SK-N-SH (cell line): ENCODE measurements around the gene KIAA0513. TPM values are rescaled to one million over a fixed set of nuclear protein-coding genes. Genes with fewer than 3 reads are reported as not detected.

Experiments
- CTCF ChIA-PET: fragments of 300-600, 350-600 bp; formaldehyde crosslinking; extraction: SDS; loops from one replicate; lab custom pipeline; 2021; lab: Yijun Ruan, JAX
- POLR2A ChIA-PET: fragments of 350-600 bp; sonication (Branson Sonifier 250); formaldehyde crosslinking; extraction: SDS; loops from one replicate; lab custom pipeline; 2020; ENCODE audit warnings: antibody characterized with exemption, inconsistent platforms; lab: Yijun Ruan, JAX
- DNase-seq: peaks from one replicate; pipeline ENCODE4 v3.0.0; 2012
- H2AFZ ChIP-seq: fragments of 200-600 bp; sonication (generic); 2 replicates; pipeline ENCODE4 v1.8.1; 2016; ENCODE audit warnings: antibody characterized with exemption, mild to moderate bottlenecking, low read depth
- H3F3A ChIP-seq: fragments of 200-600 bp; sonication (generic); replicated peaks from 2 replicates; pipeline ENCODE3; 2016; ENCODE audit warnings: antibody characterized with exemption, mild to moderate bottlenecking; ENCODE audit not compliant: insufficient read depth
- H3K27ac ChIP-seq, 2 experiments: fragments of 200-500 bp in 1 of 2; fragments of 200-600 bp in 1 of 2; sonication (Bioruptor generic) in 1 of 2; sonication (generic), shearing (Covaris generic) in 1 of 2; 2 replicates each; pipeline versions ENCODE4 v1.5.1 to v1.6.1; 2014 to 2016; ENCODE audit warnings: low read depth in 2 of 2, inconsistent platforms in 1 of 2, low read length in 1 of 2, mild to moderate bottlenecking in 1 of 2, mixed read lengths in 1 of 2
- H3K27me3 ChIP-seq: fragments of 200-600 bp; sonication (generic), shearing (Covaris generic); 2 replicates; pipeline ENCODE4 v1.6.1; 2016; ENCODE audit warnings: mixed run types; ENCODE audit not compliant: insufficient read depth
- H3K36me3 ChIP-seq, 2 experiments: fragments of 200-500 bp in 1 of 2; fragments of 200-600 bp in 1 of 2; sonication (Bioruptor generic) in 1 of 2; sonication (generic) in 1 of 2; replicated peaks in 1 of 2; 2 replicates each; pipeline versions ENCODE3 to v1.5.1; 2014 to 2016; ENCODE audit warnings: low read length in 1 of 2, mild to moderate bottlenecking in 1 of 2; ENCODE audit not compliant: insufficient read depth in 2 of 2, control insufficient read depth in 1 of 2
- H3K4me1 ChIP-seq, 2 experiments: fragments of 200-500 bp in 1 of 2; fragments of 200-600 bp in 1 of 2; sonication (Bioruptor generic) in 1 of 2; sonication (generic), shearing (Covaris generic) in 1 of 2; 2 replicates each; pipeline versions ENCODE4 v1.5.1 to v1.6.1; 2014 to 2016; ENCODE audit warnings: low read depth in 1 of 2, low read length in 1 of 2, mixed run types in 1 of 2; ENCODE audit not compliant: insufficient read depth in 2 of 2, control insufficient read depth in 1 of 2
- H3K4me2 ChIP-seq: fragments of 200-600 bp; sonication (generic), shearing (Covaris generic); 2 replicates; pipeline ENCODE4 v1.6.1; 2017; ENCODE audit warnings: mixed run types
- H3K4me3 ChIP-seq, 2 experiments: fragments of 200-500 bp in 1 of 2; fragments of 200-600 bp in 1 of 2; sonication (Bioruptor generic) in 1 of 2; sonication (generic), shearing (Covaris generic) in 1 of 2; 2 replicates each; pipeline versions ENCODE4 v1.5.1 to v1.8.1; 2014 to 2016; ENCODE audit warnings: low read depth in 2 of 2, inconsistent platforms in 1 of 2, low read length in 1 of 2, mild to moderate bottlenecking in 1 of 2, mixed read lengths in 1 of 2, moderate library complexity in 1 of 2
- H3K79me2 ChIP-seq: fragments of 200-600 bp; sonication (generic); 2 replicates; pipeline ENCODE4 v1.8.1; 2017; ENCODE audit warnings: mild to moderate bottlenecking; ENCODE audit not compliant: insufficient read depth
- H3K9ac ChIP-seq: fragments of 200-600 bp; sonication (generic); 2 replicates; pipeline ENCODE4 v1.6.1; 2017; ENCODE audit warnings: mixed run types
- H3K9me2 ChIP-seq: fragments of 200-600 bp; sonication (generic); 2 replicates; pipeline ENCODE4 v1.6.1; 2017; ENCODE audit warnings: mixed run types
- H3K9me3 ChIP-seq: fragments of 200-600 bp; sonication (generic); 2 replicates; pipeline ENCODE4 v1.6.1; 2017; ENCODE audit warnings: mixed run types, mild to moderate bottlenecking, moderate library complexity
- H4K20me1 ChIP-seq: fragments of 200-600 bp; sonication (generic); 2 replicates; pipeline ENCODE4 v1.6.1; 2017; ENCODE audit warnings: mild to moderate bottlenecking, mixed run types; ENCODE audit not compliant: insufficient read depth
- EZH2phosphoT487 ChIP-seq: fragments of 200-600 bp; sonication (generic); IDR thresholded peaks from 2 replicates; pipeline ENCODE4 v1.6.1; 2017; ENCODE audit warnings: low read depth, mixed run types, mild to moderate bottlenecking, antibody characterized with exemption, moderate library complexity, borderline replicate concordance
- FOSL2 ChIP-seq: IDR thresholded peaks from 2 replicates; pipeline ENCODE4 v1.4.0; 2012; ENCODE audit warnings: low read depth, mild to moderate bottlenecking, moderate library complexity, borderline replicate concordance
- FOXJ3 ChIP-seq: sonication (generic); formaldehyde crosslinking; IDR thresholded peaks from 2 replicates; pipeline ENCODE4 v1.5.1; 2020; ENCODE audit warnings: mild to moderate bottlenecking, missing genetic modification reagents
- FOXM1 ChIP-seq: IDR thresholded peaks from 2 replicates; pipeline ENCODE4 v1.4.0; 2012; ENCODE audit warnings: low read depth, mild to moderate bottlenecking
- MEF2A ChIP-seq: IDR thresholded peaks from 2 replicates; pipeline ENCODE4 v1.4.0; 2012; ENCODE audit warnings: low read depth, borderline replicate concordance
- MXI1 ChIP-seq: IDR thresholded peaks from 2 replicates; pipeline ENCODE4 v1.6.1; 2012; ENCODE audit warnings: mild to moderate bottlenecking, low read depth, low read length, improper control_type of control experiment
- POLR2AphosphoS5 ChIP-seq: IDR thresholded peaks from 2 replicates; pipeline ENCODE4 v1.6.1; 2012; ENCODE audit warnings: low read depth, low read length
- RAD21 ChIP-seq: IDR thresholded peaks from 2 replicates; pipeline ENCODE4 v1.6.1; 2012; ENCODE audit warnings: mild to moderate bottlenecking, low read length
- RFX5 ChIP-seq: IDR thresholded peaks from 2 replicates; pipeline ENCODE4 v1.6.1; 2012; ENCODE audit warnings: mild to moderate bottlenecking, improper control_type of control experiment, low read length
- RXRA ChIP-seq: IDR thresholded peaks from 2 replicates; pipeline ENCODE4 v1.4.0; 2012; ENCODE audit warnings: low read depth, mild to moderate bottlenecking, borderline replicate concordance
- TAF1 ChIP-seq: IDR thresholded peaks from 2 replicates; pipeline ENCODE4 v1.6.1; 2012; ENCODE audit warnings: low read depth, mild to moderate bottlenecking, low read length, moderate library complexity, borderline replicate concordance
- YY1 ChIP-seq: IDR thresholded peaks from 2 replicates; pipeline ENCODE4 v1.4.0; 2012; ENCODE audit warnings: low read depth, mild to moderate bottlenecking
- WGBS: methylation state at CpG from one replicate; pipeline ENCODE4 v1.1.6; 2017; ENCODE audit warnings: low lambda C conversion rate; 5-methylcytosine and 5-hydroxymethylcytosine counted together
- polyA plus RNA-seq, 3 experiments: library from polyadenylated mRNA; depleted of rRNA; stranded (reverse); fragments of >200 nt; gene quantifications; 2 replicates each; pipeline ENCODE4 v1.2.3, GENCODE V29; 2012
- TF ChIP-seq, protein P1 (sequence below): fragments of 200-600 bp; sonication (generic); IDR thresholded peaks from 2 replicates; pipeline ENCODE4 v1.6.1; 2017; ENCODE audit warnings: antibody characterized with exemption, mild to moderate bottlenecking, moderate library complexity
- TF ChIP-seq, protein P2 (sequence below): IDR thresholded peaks from 2 replicates; pipeline ENCODE4 v1.4.0; 2012; ENCODE audit warnings: low read depth

KIAA0513 gene
- polyA plus RNA-seq, 1 of the 3 experiments (the other 2 are of a cell fraction) = 6.5 TPM

DNA sequence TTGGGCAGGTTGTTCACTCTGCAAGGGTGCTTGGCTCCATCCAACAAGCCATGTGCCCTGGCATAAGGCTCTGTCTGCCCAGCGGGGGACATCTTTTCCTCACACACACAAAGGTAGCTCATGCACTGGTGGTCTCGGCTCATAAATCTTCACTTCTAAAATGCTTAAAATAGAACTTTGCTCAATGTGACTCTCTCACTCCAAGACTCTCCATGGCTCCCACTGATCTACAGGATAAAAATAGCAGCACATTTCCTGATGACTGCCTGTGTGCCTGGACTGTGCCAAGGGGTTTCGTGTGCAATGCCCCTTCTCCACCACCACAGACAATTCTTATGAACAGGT, 99.8 kb downstream of the KIAA0513 start (continued):
- TF ChIP-seq, protein P1, sequence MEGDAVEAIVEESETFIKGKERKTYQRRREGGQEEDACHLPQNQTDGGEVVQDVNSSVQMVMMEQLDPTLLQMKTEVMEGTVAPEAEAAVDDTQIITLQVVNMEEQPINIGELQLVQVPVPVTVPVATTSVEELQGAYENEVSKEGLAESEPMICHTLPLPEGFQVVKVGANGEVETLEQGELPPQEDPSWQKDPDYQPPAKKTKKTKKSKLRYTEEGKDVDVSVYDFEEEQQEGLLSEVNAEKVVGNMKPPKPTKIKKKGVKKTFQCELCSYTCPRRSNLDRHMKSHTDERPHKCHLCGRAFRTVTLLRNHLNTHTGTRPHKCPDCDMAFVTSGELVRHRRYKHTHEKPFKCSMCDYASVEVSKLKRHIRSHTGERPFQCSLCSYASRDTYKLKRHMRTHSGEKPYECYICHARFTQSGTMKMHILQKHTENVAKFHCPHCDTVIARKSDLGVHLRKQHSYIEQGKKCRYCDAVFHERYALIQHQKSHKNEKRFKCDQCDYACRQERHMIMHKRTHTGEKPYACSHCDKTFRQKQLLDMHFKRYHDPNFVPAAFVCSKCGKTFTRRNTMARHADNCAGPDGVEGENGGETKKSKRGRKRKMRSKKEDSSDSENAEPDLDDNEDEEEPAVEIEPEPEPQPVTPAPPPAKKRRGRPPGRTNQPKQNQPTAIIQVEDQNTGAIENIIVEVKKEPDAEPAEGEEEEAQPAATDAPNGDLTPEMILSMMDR = no peak
- TF ChIP-seq FOSL2 (no peak), RXRA (no peak), RAD21 (no peak), FOXJ3 (CRISPR knock-in tag) (no peak), POLR2AphosphoS5 (no peak), TAF1 (no peak), MXI1 (no peak), MEF2A (no peak), RFX5 (no peak)

DNA sequence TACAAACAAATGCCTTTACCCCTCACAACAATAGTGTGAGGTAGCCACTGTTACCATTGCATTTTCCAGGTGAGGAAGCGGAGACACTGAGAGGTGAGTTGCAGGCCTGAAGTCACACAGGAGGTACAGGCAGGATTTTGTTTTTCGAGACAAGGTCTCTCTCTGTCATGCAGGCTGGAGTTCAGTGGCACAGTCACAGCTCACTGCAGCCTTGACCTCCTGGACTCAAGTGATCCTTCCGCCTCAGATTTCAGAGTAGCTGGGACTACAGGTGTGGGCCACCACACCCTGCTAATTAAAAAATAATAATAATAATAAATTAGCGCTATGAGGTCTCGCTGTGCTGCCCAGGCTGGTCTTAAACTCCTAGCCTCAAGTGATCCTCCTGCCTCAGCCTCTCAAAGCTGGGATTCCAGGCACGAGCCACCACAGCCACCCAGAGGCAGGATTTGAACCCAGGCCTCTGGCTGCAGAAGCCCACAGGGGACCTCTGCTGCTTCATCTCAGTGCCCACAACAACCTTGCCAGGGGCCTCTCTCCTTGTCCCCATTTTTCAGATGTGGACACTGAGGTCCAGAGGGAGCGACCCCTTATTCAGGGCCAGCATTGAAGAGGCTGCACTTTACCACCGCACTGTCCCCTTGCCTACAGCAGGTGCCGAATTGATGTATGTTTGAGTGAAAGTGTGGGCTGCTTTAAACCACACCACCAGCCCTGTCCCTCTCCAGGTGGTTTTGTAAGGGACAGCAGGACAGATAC, 100.7 kb downstream of the KIAA0513 start:
- no peak overlapping the region for H3K27ac ChIP-seq
- no peaks in the 10 kb centered on the region for H3K36me3 ChIP-seq
- no peak for DNase-seq
- H3K9me3 ChIP-seq = no peaks in the 10 kb centered on the region
- no peak overlapping the region for H2AFZ ChIP-seq
- H3K9me2 ChIP-seq = no peaks in the 10 kb centered on the region
- ChIA-PET CTCF (interaction anchor here (0.8 to 5.5 kb wide), 5 partner anchors 8 to 125 kb away, joined by 3 to 48 read pairs (median 4); no protein-coding TSS in a partner anchor), POLR2A (no interaction called here)
- H4K20me1 ChIP-seq = no peaks in the 10 kb centered on the region
- no peaks in the 10 kb centered on the region for H3K79me2 ChIP-seq
- peaks cover 16% of the 10 kb centered on the region for H3F3A ChIP-seq
- TF ChIP-seq RAD21 = no peak
- TF ChIP-seq, protein P2, sequence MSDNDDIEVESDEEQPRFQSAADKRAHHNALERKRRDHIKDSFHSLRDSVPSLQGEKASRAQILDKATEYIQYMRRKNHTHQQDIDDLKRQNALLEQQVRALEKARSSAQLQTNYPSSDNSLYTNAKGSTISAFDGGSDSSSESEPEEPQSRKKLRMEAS = no peak
- no peak for TF ChIP-seq MEF2A
- no peak for TF ChIP-seq YY1
- TF ChIP-seq FOXM1 = no peak
- no peak for TF ChIP-seq MXI1
- TF ChIP-seq EZH2phosphoT487 = no peak
- TF ChIP-seq, all 33 proteins: peak for 0
- no peak overlapping the region for H3K4me3 ChIP-seq
- H3K9ac ChIP-seq = no peak overlapping the region
- no peak overlapping the region for H3K4me2 ChIP-seq
- WGBS = 89% methylated on average over 9 of the region's 9 CpGs
- H3K4me1 ChIP-seq = peaks cover 17 to 22% of the 10 kb centered on the region in 2 experiments; a peak in 3 of 4 replicates
- H3K27me3 ChIP-seq = no peaks in the 10 kb centered on the region
